ENCODE data around the gene WIPF1. TPM values are rescaled to one million over a fixed set of nuclear protein-coding genes. Genes with fewer than 3 reads are reported as not detected.

WIPF1 gene
- total and polyA plus RNA-seq, 8 donors = 30.7 to 117 (median 33.4) TPM

GRCh38 chr2:174641168-174641567, 43.6 kb upstream of the WIPF1 start:
- intact Hi-C loops (cut with DNase I) = no loop called here
- H3K27me3 ChIP-seq = no peaks in the 10 kb centered on the region
- peaks cover 0 to 2% of the 10 kb centered on the region in 2 donors for H3K4me1 ChIP-seq
- H3K9me3 ChIP-seq = no peaks in the 10 kb centered on the region
- DNase-seq (no peak), ATAC-seq (no peak)
- no peak overlapping the region for H3K4me3 ChIP-seq
- no peak for TF ChIP-seq CTCF (IDR thresholded peaks at IDR 0.05)
- H3K27ac ChIP-seq = no peak overlapping the region
- no peaks in the 10 kb centered on the region for H3K36me3 ChIP-seq

DNA sequence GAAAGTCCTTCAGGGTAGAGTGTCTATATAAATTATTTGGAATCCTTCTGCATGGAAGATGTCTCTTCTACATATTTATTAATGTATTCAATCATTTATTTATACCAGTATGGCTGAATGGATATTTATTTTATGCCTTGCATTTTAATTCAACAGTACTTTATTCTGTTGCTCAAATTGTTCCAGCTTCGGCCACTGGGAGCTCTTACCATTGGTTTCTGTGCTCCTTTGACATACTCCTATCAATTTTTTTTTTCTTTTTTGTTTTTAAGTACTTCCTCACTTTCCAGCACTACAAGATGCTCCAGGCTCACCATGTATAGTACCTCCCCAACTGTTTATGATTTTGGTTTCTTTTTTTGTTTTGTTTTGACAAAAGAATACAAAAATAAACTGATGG, 39.4 kb upstream of the WIPF1 start:
- H3K27ac ChIP-seq = no peak overlapping the region
- H3K4me3 ChIP-seq = no peak overlapping the region
- TF ChIP-seq CTCF (IDR thresholded peaks at IDR 0.05) = no peak
- peaks cover 9 to 29% of the 10 kb centered on the region in 2 donors for H3K4me1 ChIP-seq
- H3K27me3 ChIP-seq = no peaks in the 10 kb centered on the region
- intact Hi-C loops (cut with DNase I) = no loop called here
- DNase-seq (no peak), ATAC-seq (no peak)
- no peaks in the 10 kb centered on the region for H3K9me3 ChIP-seq
- no peaks in the 10 kb centered on the region for H3K36me3 ChIP-seq

- Histone ChIP-seq H3K36me3 (no peaks in the 10 kb centered on the region), H3K4me3 (no peak overlapping the region), H3K27ac (peak overlapping the region in 1 of 2 donors; percentile 93), H3K9me3 (no peaks in the 10 kb centered on the region), H3K4me1 (peaks cover 9 to 40% of the 10 kb centered on the region in 2 donors), H3K27me3 (no peaks in the 10 kb centered on the region)
- no peak for ATAC-seq
- TF ChIP-seq CTCF (IDR thresholded peaks at IDR 0.05) = no peak
- intact Hi-C loops (cut with DNase I) = no loop called here
- no peak for DNase-seq
Measured at GRCh38 chr2:174635776-174636404, 38.3 kb upstream of the WIPF1 start.

GRCh38 chr2:174635015-174635593, 37.5 kb upstream of the WIPF1 start:
- DNase-seq (no peak), ATAC-seq (no peak)
- peaks cover 9 to 48% of the 10 kb centered on the region in 2 donors for H3K4me1 ChIP-seq
- TF ChIP-seq CTCF (IDR thresholded peaks at IDR 0.05) = no peak
- H3K9me3 ChIP-seq = no peaks in the 10 kb centered on the region
- H3K27me3 ChIP-seq = no peaks in the 10 kb centered on the region
- no peaks in the 10 kb centered on the region for H3K36me3 ChIP-seq
- H3K4me3 ChIP-seq = peak overlapping the region in 1 of 2 donors; percentile 36
- intact Hi-C loops (cut with DNase I) = no loop called here
- H3K27ac ChIP-seq = peak overlapping the region; percentile 75 to 93

GRCh38 chr2:174634130-174635014, 36.8 kb upstream of the WIPF1 start:
- H3K27me3 ChIP-seq = no peaks in the 10 kb centered on the region
- ATAC-seq (peak; percentile 59), DNase-seq (peak in 1 of 4 donors; percentile 36)
- no peaks in the 10 kb centered on the region for H3K9me3 ChIP-seq
- intact Hi-C loops (cut with DNase I) = no loop called here
- H3K27ac ChIP-seq = peak overlapping the region; percentile 75 to 93
- peaks cover 9 to 51% of the 10 kb centered on the region in 2 donors for H3K4me1 ChIP-seq
- no peak for TF ChIP-seq CTCF (IDR thresholded peaks at IDR 0.05)
- peaks cover 0 to 2% of the 10 kb centered on the region in 2 donors for H3K36me3 ChIP-seq
- peak overlapping the region; percentile 4 to 36 for H3K4me3 ChIP-seq
